K562 (cell line): ENCODE data around the gene NIN. TPM values are rescaled to one million over a fixed set of nuclear protein-coding genes. Genes with fewer than 3 reads are reported as not detected.

Experiments
- DIDO1 ChIP-seq: fragments of 450-650 bp; IDR thresholded peaks from 2 replicates; pipeline ENCODE4 v1.6.1; 2016; ENCODE audit warnings: low read depth, missing biosample characterization, missing genetic modification characterization
- GABPA ChIP-seq: fragments of 200-800 bp; sonication (Bioruptor generic); conservative IDR thresholded peaks from 2 replicates; pipeline ENCODE4 v1.6.1; 2016; ENCODE audit warnings: low read depth, missing genetic modification characterization, missing compliant biosample characterization
- HDAC8 ChIP-seq: fragments of 450-650 bp; IDR thresholded peaks from 2 replicates; pipeline ENCODE4 v1.6.1; 2016; ENCODE audit warnings: mild to moderate bottlenecking, missing genetic modification characterization, moderate library complexity, missing compliant biosample characterization
- PHF20 ChIP-seq: fragments of 450-650 bp; IDR thresholded peaks from 2 replicates; pipeline ENCODE4 v1.6.1; 2018; ENCODE audit not compliant: partially characterized antibody
- POLR2G ChIP-seq: fragments of 200-400 bp; formaldehyde crosslinking; IDR thresholded peaks from 2 replicates; pipeline ENCODE4 v1.6.1; 2017; ENCODE audit warnings: low read depth, mild to moderate bottlenecking, antibody characterized with exemption, low read length, moderate library complexity
- RAD21 ChIP-seq, 2 experiments: fragments of 250-450 bp in 1 of 2; fragments of 450-650 bp in 1 of 2; sonication (Bioruptor Pico) in 1 of 2; formaldehyde crosslinking in 1 of 2; IDR thresholded peaks in 1 of 2; conservative IDR thresholded peaks in 1 of 2; 2 replicates each; pipeline versions ENCODE4 v1.4.0 to v1.8.0; 2020 to 2022; ENCODE audit warnings: mild to moderate bottlenecking in 2 of 2, moderate library complexity in 1 of 2
- SREBF1 ChIP-seq: fragments of 150-350 bp; IDR thresholded peaks from 2 replicates; pipeline ENCODE4 v1.6.1; 2014; ENCODE audit warnings: antibody characterized with exemption, low read depth, low read length, borderline replicate concordance
- SUPT5H ChIP-seq: fragments of 450-650 bp; IDR thresholded peaks from 2 replicates; pipeline ENCODE4 v1.6.1; 2016
- polyA plus RNA-seq, 8 experiments: library from polyadenylated mRNA; depleted of rRNA in 4 of 8; stranded (reverse) in 5 of 8; unstranded in 3 of 8; fragments of >200 nt; fragmentation: Nextera tagmentation in 2 of 8; fragmentation: Illumina TruSeq in 1 of 8; extraction: Ambion mirVana in 2 of 8; extraction: Trizol in 1 of 8; gene quantifications; 2 replicates each; pipeline versions ENCODE4 v1.2.1 to v1.2.3, GENCODE V29; 2011 to 2014; ENCODE audit warnings: inconsistent platforms in 1 of 8, missing spikeins in 1 of 8
- total RNA-seq, 7 experiments: library from RNA; depleted of rRNA in 6 of 7; stranded (reverse); fragments of >200 nt in 6 of 7; fragmentation: Illumina TruSeq in 2 of 7; extraction: Trizol in 2 of 7; gene quantifications; 2 replicates each; pipeline versions ENCODE4 v1.2.1 to v1.2.3, GENCODE V29; 2011 to 2021; ENCODE audit warnings: low replicate concordance in 1 of 7
- TF ChIP-seq, protein P1 (sequence below): fragments of 450-650 bp; IDR thresholded peaks from 2 replicates; pipeline ENCODE4 v1.6.1; 2016; ENCODE audit warnings: mild to moderate bottlenecking, moderate library complexity
- TF ChIP-seq, protein P2 (sequence below): fragments of 200-800 bp; sonication (Bioruptor generic); IDR thresholded peaks from 2 replicates; pipeline ENCODE4 v1.6.1; 2016; ENCODE audit warnings: missing genetic modification characterization, missing compliant biosample characterization

Gene NIN
- total and polyA plus RNA-seq, 9 of the 15 experiments (the other 6 are each of a cell fraction or from before 2014, with no cell fraction given), result 0.84 to 8.4 (median 5.0) TPM

DNA sequence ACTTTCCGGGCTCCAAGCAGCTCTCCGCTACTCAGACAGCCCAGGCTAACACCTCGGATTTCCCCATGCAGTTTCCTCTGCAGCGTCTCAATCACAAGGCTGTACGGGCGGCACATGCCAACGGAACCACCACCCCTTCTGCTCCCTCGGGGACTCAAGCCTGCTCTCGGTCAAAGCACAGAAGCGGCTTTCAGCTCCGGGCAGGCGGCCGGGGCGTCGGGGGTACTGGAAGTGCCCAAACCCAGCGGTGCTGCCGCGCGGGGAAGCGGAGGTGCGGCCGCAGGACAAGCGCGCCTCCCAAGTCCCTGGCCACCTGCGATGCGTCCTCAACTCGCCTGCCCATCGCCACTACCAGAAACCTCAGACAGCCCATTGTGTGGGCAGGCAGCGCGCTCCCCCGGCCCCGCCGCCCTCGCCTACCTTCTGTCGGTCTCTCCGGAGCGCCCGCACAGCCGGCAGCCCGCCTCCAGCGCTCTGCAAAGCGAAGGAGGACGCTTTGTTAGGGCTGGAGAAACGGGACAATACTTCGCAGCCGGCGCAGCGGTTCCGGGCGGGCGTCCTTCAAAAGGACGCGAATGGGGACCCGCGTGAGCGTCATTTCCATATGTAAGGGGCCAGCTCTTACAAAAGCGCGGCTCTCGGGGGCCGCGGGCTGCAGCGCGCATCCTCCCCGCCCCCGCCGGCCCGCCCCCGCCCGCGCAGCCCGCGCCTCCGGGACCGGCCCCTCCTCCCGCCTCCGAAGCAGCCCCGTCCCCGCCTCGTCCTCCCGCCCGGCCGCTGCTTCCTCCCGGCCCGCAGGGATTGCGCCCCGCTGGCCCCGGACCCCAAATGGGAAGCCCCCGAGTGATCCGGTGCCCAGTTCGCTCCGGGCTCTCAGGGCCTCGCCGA, 674 bp downstream of the NIN start (continued):
- TF ChIP-seq, protein P1, sequence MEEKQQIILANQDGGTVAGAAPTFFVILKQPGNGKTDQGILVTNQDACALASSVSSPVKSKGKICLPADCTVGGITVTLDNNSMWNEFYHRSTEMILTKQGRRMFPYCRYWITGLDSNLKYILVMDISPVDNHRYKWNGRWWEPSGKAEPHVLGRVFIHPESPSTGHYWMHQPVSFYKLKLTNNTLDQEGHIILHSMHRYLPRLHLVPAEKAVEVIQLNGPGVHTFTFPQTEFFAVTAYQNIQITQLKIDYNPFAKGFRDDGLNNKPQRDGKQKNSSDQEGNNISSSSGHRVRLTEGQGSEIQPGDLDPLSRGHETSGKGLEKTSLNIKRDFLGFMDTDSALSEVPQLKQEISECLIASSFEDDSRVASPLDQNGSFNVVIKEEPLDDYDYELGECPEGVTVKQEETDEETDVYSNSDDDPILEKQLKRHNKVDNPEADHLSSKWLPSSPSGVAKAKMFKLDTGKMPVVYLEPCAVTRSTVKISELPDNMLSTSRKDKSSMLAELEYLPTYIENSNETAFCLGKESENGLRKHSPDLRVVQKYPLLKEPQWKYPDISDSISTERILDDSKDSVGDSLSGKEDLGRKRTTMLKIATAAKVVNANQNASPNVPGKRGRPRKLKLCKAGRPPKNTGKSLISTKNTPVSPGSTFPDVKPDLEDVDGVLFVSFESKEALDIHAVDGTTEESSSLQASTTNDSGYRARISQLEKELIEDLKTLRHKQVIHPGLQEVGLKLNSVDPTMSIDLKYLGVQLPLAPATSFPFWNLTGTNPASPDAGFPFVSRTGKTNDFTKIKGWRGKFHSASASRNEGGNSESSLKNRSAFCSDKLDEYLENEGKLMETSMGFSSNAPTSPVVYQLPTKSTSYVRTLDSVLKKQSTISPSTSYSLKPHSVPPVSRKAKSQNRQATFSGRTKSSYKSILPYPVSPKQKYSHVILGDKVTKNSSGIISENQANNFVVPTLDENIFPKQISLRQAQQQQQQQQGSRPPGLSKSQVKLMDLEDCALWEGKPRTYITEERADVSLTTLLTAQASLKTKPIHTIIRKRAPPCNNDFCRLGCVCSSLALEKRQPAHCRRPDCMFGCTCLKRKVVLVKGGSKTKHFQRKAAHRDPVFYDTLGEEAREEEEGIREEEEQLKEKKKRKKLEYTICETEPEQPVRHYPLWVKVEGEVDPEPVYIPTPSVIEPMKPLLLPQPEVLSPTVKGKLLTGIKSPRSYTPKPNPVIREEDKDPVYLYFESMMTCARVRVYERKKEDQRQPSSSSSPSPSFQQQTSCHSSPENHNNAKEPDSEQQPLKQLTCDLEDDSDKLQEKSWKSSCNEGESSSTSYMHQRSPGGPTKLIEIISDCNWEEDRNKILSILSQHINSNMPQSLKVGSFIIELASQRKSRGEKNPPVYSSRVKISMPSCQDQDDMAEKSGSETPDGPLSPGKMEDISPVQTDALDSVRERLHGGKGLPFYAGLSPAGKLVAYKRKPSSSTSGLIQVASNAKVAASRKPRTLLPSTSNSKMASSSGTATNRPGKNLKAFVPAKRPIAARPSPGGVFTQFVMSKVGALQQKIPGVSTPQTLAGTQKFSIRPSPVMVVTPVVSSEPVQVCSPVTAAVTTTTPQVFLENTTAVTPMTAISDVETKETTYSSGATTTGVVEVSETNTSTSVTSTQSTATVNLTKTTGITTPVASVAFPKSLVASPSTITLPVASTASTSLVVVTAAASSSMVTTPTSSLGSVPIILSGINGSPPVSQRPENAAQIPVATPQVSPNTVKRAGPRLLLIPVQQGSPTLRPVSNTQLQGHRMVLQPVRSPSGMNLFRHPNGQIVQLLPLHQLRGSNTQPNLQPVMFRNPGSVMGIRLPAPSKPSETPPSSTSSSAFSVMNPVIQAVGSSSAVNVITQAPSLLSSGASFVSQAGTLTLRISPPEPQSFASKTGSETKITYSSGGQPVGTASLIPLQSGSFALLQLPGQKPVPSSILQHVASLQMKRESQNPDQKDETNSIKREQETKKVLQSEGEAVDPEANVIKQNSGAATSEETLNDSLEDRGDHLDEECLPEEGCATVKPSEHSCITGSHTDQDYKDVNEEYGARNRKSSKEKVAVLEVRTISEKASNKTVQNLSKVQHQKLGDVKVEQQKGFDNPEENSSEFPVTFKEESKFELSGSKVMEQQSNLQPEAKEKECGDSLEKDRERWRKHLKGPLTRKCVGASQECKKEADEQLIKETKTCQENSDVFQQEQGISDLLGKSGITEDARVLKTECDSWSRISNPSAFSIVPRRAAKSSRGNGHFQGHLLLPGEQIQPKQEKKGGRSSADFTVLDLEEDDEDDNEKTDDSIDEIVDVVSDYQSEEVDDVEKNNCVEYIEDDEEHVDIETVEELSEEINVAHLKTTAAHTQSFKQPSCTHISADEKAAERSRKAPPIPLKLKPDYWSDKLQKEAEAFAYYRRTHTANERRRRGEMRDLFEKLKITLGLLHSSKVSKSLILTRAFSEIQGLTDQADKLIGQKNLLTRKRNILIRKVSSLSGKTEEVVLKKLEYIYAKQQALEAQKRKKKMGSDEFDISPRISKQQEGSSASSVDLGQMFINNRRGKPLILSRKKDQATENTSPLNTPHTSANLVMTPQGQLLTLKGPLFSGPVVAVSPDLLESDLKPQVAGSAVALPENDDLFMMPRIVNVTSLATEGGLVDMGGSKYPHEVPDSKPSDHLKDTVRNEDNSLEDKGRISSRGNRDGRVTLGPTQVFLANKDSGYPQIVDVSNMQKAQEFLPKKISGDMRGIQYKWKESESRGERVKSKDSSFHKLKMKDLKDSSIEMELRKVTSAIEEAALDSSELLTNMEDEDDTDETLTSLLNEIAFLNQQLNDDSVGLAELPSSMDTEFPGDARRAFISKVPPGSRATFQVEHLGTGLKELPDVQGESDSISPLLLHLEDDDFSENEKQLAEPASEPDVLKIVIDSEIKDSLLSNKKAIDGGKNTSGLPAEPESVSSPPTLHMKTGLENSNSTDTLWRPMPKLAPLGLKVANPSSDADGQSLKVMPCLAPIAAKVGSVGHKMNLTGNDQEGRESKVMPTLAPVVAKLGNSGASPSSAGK, result no peak
- no peak for TF ChIP-seq RAD21 (CRISPR knock-in tag; conservative IDR thresholded peaks at IDR 0.05 in 1 of 2, IDR thresholded peaks at IDR 0.05 in 1 of 2)
- TF ChIP-seq SREBF1, result no peak
- no peak for TF ChIP-seq SUPT5H
- no peak for TF ChIP-seq POLR2G
- TF ChIP-seq, protein P2, sequence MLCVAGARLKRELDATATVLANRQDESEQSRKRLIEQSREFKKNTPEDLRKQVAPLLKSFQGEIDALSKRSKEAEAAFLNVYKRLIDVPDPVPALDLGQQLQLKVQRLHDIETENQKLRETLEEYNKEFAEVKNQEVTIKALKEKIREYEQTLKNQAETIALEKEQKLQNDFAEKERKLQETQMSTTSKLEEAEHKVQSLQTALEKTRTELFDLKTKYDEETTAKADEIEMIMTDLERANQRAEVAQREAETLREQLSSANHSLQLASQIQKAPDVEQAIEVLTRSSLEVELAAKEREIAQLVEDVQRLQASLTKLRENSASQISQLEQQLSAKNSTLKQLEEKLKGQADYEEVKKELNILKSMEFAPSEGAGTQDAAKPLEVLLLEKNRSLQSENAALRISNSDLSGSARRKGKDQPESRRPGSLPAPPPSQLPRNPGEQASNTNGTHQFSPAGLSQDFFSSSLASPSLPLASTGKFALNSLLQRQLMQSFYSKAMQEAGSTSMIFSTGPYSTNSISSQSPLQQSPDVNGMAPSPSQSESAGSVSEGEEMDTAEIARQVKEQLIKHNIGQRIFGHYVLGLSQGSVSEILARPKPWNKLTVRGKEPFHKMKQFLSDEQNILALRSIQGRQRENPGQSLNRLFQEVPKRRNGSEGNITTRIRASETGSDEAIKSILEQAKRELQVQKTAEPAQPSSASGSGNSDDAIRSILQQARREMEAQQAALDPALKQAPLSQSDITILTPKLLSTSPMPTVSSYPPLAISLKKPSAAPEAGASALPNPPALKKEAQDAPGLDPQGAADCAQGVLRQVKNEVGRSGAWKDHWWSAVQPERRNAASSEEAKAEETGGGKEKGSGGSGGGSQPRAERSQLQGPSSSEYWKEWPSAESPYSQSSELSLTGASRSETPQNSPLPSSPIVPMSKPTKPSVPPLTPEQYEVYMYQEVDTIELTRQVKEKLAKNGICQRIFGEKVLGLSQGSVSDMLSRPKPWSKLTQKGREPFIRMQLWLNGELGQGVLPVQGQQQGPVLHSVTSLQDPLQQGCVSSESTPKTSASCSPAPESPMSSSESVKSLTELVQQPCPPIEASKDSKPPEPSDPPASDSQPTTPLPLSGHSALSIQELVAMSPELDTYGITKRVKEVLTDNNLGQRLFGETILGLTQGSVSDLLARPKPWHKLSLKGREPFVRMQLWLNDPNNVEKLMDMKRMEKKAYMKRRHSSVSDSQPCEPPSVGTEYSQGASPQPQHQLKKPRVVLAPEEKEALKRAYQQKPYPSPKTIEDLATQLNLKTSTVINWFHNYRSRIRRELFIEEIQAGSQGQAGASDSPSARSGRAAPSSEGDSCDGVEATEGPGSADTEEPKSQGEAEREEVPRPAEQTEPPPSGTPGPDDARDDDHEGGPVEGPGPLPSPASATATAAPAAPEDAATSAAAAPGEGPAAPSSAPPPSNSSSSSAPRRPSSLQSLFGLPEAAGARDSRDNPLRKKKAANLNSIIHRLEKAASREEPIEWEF, result no peak
- no peak for TF ChIP-seq PHF20
- TF ChIP-seq HDAC8 (tag), result no peak
- TF ChIP-seq GABPA (tag), result no peak
- no peak for TF ChIP-seq DIDO1 (tag)
